ENCODE data around the gene PDLIM1. TPM values are rescaled to one million over a fixed set of nuclear protein-coding genes. Genes with fewer than 3 reads are reported as not detected.
A peak's percentile ranks its signal among the peaks of the same experiment; 100 is the strongest.

The PDLIM1 gene
- total RNA-seq, 1 experiment from 2014 or later = 55.6 TPM

DNA sequence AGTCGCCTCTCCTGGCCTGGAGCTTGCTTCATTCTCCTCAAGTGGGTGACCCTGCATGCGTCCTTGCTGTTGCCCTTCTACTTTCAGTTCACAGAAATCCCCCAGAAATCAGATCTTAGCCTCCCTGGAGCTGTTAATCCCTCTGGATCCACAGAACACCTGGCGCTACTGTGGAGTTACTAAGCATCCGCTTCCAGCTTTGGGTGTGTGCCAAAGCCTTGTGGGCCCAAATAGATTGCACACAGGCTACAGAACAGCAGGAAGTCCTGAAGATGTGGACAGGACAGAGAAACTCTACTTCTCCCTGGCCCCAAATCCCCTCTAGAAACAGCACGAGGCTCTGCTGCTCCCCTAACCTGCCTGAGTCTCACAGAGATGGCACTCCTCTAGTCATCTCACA lies 36.6 kb upstream of the PDLIM1 start:
- Histone ChIP-seq H3K27me3 (replicated peaks) (no peaks in the 10 kb centered on the region), H3K27ac (no peak overlapping the region), H3K4me1 (replicated peaks) (peaks cover 52% of the 10 kb centered on the region), H3K36me3 (no peaks in the 10 kb centered on the region), H3K4me3 (no peak overlapping the region), H3K9me3 (replicated peaks) (no peaks in the 10 kb centered on the region)
- DNase-seq (ENCODE audit: low read depth in 1 of 2, low spot score in 2 of 2) = no peak

DNA sequence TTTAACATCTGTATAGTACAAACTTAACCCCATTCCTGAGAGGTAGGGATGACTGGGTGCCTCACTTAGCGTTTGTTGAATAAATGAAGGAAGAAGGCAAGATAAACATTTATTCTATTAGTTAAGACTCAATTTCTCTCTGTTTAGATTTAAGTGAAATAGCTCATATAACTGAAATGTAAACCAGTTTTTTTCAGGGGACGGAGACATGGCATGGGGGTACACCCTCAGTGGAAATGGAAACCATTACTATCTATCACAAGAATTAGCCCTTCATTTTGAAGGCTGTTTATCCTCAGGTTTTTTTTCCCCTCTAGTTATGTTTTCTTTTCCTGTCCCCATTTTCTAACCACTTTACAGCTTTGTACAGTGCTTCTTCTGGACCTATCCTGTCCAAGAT lies 35.6 kb upstream of the PDLIM1 start:
- Histone ChIP-seq H3K9me3 (replicated peaks) (no peaks in the 10 kb centered on the region), H3K4me3 (no peak overlapping the region), H3K27me3 (replicated peaks) (no peaks in the 10 kb centered on the region), H3K27ac (no peak overlapping the region), H3K36me3 (no peaks in the 10 kb centered on the region), H3K4me1 (replicated peaks) (peaks cover 52% of the 10 kb centered on the region)
- no peak for DNase-seq (ENCODE audit: low read depth in 1 of 2, low spot score in 2 of 2)

DNA sequence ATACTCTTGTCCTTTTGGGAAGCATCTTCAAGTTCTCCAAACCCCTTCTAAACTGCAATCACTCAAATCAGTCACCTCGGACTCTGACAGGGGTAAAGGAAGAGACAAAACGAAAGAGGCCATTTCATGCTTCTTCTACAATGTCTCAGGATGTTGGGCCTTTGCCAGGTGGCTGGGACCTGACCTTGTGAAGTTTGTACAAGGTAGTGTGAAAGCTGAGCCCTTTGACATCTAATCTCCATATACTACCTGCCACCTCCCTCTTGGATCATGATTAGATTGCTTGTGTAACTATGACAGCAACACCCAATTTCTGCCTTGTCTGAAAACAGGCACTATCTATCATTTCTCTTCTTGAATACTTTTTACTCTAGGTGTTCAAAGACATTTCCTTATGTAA lies 35.1 kb upstream of the PDLIM1 start:
- Histone ChIP-seq H3K27ac (no peak overlapping the region), H3K4me3 (no peak overlapping the region), H3K27me3 (replicated peaks) (no peaks in the 10 kb centered on the region), H3K9me3 (replicated peaks) (no peaks in the 10 kb centered on the region), H3K4me1 (replicated peaks) (peaks cover 47% of the 10 kb centered on the region), H3K36me3 (no peaks in the 10 kb centered on the region)
- DNase-seq (ENCODE audit: low read depth in 1 of 2, low spot score in 2 of 2) = no peak

DNA sequence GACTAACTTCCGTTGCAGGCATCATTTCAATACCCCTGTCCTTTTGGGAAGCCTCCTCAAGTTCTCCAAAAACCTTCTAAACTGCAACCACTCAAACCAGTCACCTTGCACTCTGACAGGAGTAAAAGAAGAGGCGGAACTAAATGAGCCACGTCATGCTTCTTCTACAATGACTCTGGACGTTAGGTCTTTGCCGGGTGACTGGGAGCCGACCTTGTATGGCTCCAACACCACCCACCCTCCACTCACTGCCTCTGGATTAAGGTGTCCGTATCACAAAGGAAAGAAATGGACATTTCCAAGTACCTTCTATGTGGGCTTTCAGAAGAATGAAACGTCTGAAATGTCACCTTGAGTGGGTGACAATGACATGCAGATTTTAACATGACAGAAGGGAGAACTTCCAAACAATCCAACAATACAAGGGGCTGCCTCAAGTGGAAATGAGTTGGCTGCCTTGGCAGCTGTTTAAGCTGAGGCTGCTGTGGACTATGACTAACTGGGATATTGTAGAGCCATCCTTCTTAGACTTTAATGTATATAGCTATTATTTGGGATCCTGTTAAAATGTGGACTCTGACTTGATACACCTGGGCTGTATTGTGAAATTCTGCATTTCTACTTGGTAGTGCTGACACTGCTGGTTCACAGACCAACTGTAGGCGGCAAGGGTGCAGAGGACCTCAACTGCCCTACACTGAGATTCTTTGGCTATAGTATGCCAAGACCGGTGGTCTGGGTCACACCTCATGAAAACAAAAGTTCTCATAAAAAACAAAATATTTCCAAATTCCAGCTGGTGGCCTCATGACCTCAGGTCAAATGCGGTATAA lies 33.8 kb upstream of the PDLIM1 start:
- H3K4me3 ChIP-seq = no peak overlapping the region
- no peak overlapping the region for H3K27ac ChIP-seq
- H3K27me3 ChIP-seq (replicated peaks) = no peaks in the 10 kb centered on the region
- DNase-seq (ENCODE audit: low read depth in 1 of 2, low spot score in 2 of 2) = no peak
- H3K4me1 ChIP-seq (replicated peaks) = peaks cover 37% of the 10 kb centered on the region
- no peaks in the 10 kb centered on the region for H3K36me3 ChIP-seq
- no peaks in the 10 kb centered on the region for H3K9me3 ChIP-seq (replicated peaks)

DNA sequence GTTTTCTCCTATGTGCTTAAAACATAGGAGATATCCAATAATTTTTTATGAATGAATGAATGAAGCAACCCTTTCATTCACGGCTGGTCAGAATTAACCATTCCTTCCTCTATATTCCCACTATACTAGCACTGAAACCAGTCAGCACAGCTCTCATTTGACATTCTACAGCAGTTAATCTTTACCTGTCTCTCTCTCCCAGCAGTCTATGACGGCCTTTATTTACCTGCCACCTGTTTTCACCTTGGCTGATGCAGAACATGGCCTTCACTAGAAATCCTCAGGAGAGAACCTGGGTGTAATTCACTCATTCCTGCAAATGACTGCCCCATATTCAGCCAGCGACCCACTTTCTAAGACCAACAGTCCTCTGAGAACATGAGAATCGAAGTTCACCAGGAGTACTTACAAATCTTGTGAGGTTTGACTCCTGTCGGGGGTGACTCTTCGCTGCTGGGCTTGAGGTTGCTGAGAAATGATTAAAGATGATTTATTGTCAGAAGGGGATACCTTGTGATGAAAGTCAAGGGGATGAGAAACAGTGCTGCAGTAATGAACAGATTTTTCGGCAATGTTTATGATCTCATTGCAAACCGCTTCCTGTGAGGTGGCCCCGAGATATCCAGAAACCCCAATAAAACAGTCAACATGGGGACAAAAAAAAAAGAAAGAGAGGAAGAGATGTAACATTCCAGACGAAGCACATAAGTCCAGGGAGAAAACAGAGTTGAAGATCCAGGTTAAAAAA lies 30.9 kb upstream of the PDLIM1 start:
- H3K36me3 ChIP-seq = no peaks in the 10 kb centered on the region
- no peak for DNase-seq (ENCODE audit: low read depth in 1 of 2, low spot score in 2 of 2)
- no peaks in the 10 kb centered on the region for H3K9me3 ChIP-seq (replicated peaks)
- peaks cover 34% of the 10 kb centered on the region for H3K4me1 ChIP-seq (replicated peaks)
- H3K4me3 ChIP-seq = no peak overlapping the region
- no peak overlapping the region for H3K27ac ChIP-seq
- H3K27me3 ChIP-seq (replicated peaks) = no peaks in the 10 kb centered on the region

DNA sequence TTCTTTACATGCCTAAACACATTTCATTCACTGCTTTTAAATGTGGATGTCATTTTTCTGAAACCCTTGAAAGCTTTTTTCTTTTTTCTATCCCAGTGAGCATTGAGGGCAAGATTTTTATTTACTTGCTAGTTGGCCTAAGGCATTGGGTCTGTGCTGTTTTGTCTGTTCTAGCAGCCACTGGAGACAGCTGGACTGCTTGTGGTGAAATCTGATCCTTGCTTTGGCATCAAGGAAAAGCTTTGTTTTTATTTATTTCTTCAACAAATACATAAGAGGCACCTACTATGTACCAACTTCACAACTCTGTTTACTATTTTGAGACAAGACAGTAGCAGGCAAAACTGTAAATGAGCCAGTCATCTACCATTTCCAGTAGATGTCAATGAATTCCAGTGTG lies 28.4 kb upstream of the PDLIM1 start:
- H3K4me1 ChIP-seq (replicated peaks) = 0 out of 2 replicates have a peak, but pooled peaks cover 11% of the 10 kb centered on the region
- H3K27me3 ChIP-seq (replicated peaks) = no peaks in the 10 kb centered on the region
- no peak for DNase-seq (ENCODE audit: low read depth in 1 of 2, low spot score in 2 of 2)
- H3K36me3 ChIP-seq = no peaks in the 10 kb centered on the region
- H3K4me3 ChIP-seq = no peak overlapping the region
- H3K27ac ChIP-seq = no peak overlapping the region
- no peaks in the 10 kb centered on the region for H3K9me3 ChIP-seq (replicated peaks)

DNA sequence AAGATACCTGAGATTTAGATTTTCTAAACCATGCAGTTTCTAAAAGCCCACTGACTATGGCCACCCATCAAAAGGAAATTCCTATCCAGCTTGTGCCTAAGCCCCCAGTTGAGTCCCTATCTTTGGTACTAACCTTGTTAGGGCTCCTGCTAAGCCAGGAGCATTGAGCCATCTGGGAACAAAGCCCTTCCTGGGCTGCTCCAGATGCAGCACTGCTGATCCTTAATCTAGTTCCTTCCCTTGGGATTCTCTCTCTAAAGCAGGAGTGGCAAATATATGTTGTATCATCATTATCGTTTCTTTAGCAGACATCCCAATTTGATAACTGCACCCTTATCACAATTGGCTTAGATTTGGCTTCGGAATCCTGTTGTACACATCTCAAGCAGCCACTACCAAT lies 24.7 kb upstream of the PDLIM1 start:
- no peak overlapping the region for H3K4me3 ChIP-seq
- no peak for DNase-seq (ENCODE audit: low read depth in 1 of 2, low spot score in 2 of 2)
- no peaks in the 10 kb centered on the region for H3K36me3 ChIP-seq
- peaks cover 25% of the 10 kb centered on the region for H3K4me1 ChIP-seq (replicated peaks)
- H3K27me3 ChIP-seq (replicated peaks) = no peaks in the 10 kb centered on the region
- no peak overlapping the region for H3K27ac ChIP-seq
- no peaks in the 10 kb centered on the region for H3K9me3 ChIP-seq (replicated peaks)

DNA sequence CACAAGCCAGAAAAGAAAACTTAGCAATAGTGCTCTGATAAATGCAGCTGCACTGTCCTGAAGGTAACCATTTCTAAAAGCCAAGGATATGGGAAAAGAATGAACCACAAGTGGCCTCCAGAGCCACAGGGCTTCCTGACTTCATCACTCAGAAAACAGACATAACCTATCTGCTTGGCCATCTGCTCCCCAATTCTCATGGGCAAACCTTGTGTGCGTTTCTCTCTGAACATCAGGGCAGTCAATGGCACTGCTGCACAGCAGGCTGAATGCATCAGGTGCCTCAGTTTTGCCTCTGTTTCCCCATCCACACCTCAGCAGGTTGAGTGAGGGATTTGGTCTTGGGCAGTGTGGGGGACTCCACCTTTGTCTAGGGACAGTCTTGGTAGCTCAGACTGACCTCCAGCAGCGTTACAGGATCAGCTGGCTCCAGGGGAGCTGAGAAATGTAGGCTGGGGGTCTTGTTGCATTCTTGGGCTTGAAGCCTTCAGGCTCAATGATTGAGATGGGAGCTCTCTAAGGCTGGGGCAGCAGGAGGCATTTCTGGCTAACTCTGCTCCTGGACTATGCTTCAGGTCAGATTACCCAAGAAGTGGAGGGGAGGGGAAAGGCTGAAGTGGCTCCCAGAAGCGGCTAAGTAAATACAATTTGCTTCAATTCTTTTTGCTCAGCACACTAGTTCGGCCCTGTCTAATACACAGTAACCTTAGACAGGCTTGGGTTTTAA lies 23.6 kb upstream of the PDLIM1 start:
- Histone ChIP-seq H3K9me3 (replicated peaks) (no peaks in the 10 kb centered on the region), H3K27ac (no peak overlapping the region), H3K27me3 (replicated peaks) (no peaks in the 10 kb centered on the region)

DNA sequence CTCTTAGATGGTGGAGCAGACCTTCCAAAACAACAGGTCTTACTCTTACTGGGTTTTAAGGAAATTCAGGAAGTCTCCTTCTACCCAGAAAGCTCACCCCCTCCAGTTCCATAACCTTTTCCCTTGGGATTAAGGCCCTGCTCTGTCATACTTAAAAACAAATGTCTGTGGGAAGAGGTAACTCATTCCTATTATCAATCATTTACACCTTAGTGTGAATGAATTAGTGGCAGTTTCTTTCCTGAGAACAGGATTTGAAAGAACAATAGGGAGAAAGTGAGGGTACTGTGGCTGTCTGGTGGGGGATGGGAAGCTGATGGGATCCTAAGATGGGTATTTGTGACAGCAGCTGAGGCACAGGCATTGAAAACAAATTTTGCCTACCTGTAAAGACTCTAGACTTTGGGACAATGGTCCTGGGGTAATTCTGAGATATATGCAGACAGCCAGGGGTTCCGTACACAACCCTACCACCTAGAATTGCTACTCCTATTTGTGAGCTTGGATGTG lies 22.2 kb upstream of the PDLIM1 start:
- H3K27me3 ChIP-seq (replicated peaks) = no peaks in the 10 kb centered on the region
- H3K4me1 ChIP-seq (replicated peaks) = peaks cover 36% of the 10 kb centered on the region
- no peak overlapping the region for H3K27ac ChIP-seq
- no peak overlapping the region for H3K4me3 ChIP-seq
- no peaks in the 10 kb centered on the region for H3K36me3 ChIP-seq
- no peak for DNase-seq (ENCODE audit: low read depth in 1 of 2, low spot score in 2 of 2)
- H3K9me3 ChIP-seq (replicated peaks) = no peaks in the 10 kb centered on the region

More for the DNA sequence above, 23.6 kb upstream of the PDLIM1 start:
- DNase-seq (ENCODE audit: low read depth in 1 of 2, low spot score in 2 of 2) = no peak
- no peaks in the 10 kb centered on the region for H3K36me3 ChIP-seq
- peaks cover 32% of the 10 kb centered on the region for H3K4me1 ChIP-seq (replicated peaks)
- no peak overlapping the region for H3K4me3 ChIP-seq

DNA sequence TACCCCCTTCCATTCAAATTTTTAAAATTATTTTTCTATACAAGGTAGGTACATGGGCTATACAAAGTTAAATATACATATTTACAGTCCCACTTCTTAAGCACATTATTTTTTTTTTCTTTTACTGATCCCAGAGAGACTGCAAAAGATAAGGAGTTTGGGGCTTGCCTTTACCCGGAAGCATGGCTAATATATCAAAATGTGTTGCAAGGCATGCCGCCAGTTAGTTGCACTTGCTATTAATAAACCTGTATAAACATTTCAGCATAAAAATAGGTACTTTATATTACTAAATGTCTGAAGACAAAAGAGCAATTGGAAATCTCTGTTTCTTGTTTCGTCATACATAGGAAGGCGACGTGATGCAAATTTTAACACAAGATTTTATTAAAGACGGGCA lies 21.5 kb upstream of the PDLIM1 start:
- Histone ChIP-seq H3K9me3 (replicated peaks) (no peaks in the 10 kb centered on the region), H3K27ac (no peak overlapping the region), H3K4me1 (replicated peaks) (peaks cover 44% of the 10 kb centered on the region), H3K4me3 (no peak overlapping the region), H3K27me3 (replicated peaks) (no peaks in the 10 kb centered on the region), H3K36me3 (no peaks in the 10 kb centered on the region)
- no peak for DNase-seq (ENCODE audit: low read depth in 1 of 2, low spot score in 2 of 2)

DNA sequence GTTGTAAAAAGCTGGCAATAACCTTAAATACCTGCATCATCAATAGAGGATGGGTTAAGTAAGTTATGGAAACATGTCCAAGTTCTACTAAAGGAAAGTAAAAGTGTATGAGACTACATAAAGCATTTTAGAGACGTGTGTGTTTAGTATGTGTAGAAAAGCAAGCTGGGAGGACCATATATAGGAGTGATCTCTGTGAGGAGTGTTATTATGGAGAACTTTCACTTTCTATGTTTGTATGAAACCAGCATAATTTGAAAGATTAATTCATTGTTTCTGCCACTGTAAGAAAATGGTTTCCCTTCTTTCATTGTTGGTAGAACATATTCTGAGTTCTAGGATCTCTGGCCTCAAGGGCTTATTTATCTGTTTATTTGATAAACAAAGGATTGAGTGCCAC lies 19.2 kb upstream of the PDLIM1 start:
- Histone ChIP-seq H3K27me3 (replicated peaks) (no peaks in the 10 kb centered on the region), H3K36me3 (no peaks in the 10 kb centered on the region), H3K4me3 (no peak overlapping the region), H3K27ac (peak overlapping the region; percentile 64; the same call in 1 of the 2 replicates), H3K4me1 (replicated peaks) (peaks cover 62% of the 10 kb centered on the region), H3K9me3 (replicated peaks) (no peaks in the 10 kb centered on the region)
- DNase-seq (ENCODE audit: low read depth in 1 of 2, low spot score in 2 of 2) = no peak

DNA sequence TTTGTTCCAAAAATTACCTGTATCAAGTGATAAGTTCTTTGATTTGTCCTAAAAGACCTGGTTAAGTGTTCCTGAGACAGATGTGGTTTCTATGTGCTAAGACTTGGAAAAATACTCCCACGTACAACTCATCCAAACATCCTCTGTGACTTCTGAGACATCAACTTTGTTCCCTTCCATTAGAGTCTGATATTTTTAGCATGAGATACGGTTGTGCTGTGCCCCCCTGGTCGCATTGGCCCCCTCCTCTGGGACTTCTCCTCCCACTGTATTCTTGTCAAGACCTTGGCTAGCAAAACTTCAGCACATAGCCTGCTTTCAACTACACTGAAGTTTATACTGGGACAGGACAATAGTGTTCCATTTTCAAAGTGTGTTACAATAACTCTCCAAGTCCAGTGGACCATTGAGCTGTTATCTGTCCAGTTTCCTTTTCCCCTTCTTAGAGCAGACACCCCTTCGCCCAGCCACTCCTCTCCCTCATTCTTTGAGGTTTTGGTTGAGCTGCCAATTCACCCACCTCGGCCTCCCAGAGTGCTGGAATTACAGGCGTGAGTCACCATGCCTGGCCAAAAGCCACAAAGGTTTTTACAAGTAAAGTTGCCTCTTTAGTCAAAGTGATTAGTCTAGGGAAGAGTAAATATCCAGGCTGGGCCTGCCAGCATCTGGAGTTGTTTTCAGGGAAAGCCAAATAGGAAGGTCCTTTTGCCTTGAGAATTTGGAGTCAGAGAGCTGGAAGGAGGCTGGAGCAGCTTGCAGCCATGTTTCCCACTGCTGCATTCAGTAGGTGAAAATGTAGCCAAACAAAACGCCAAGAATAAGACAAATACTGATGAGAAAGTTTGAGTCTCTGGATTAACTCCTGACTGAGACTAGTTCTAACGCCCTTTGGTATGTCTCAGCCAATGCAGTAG lies 17.8 kb upstream of the PDLIM1 start:
- Histone ChIP-seq H3K36me3 (no peaks in the 10 kb centered on the region), H3K4me3 (no peak overlapping the region), H3K9me3 (replicated peaks) (no peaks in the 10 kb centered on the region), H3K27me3 (replicated peaks) (no peaks in the 10 kb centered on the region), H3K27ac (peak overlapping the region; percentile 69), H3K4me1 (replicated peaks) (peaks cover 62% of the 10 kb centered on the region)
- DNase-seq (ENCODE audit: low read depth in 1 of 2, low spot score in 2 of 2) = peak; percentile 98

DNA sequence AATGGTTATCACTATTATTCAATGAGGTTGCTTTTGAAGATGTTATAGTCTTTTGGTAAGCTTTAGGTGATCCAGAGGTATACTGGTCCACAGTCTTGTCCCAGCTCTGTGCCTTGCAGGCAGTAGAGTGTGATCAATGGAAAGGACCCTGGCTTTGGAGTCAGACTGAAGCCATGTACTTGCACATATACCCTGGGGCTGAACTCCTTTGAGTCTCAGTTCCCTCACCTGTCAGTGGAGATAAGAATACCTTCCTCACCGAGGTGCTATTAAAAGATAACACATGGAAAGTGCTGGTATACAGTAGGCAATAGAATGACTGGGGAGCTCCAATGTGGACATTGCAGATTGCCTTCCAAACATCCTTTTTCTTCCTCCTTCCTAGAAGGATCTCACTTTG lies 16.0 kb upstream of the PDLIM1 start:
- Histone ChIP-seq H3K27me3 (replicated peaks) (no peaks in the 10 kb centered on the region), H3K4me1 (replicated peaks) (peaks cover 52% of the 10 kb centered on the region), H3K27ac (peak overlapping the region; percentile 69; the same call in 1 of the 2 replicates), H3K36me3 (no peaks in the 10 kb centered on the region), H3K9me3 (replicated peaks) (no peaks in the 10 kb centered on the region), H3K4me3 (no peak overlapping the region)
- DNase-seq (ENCODE audit: low read depth in 1 of 2, low spot score in 2 of 2) = no peak
